ENCODE results near the gene CLIP1.

DNA sequence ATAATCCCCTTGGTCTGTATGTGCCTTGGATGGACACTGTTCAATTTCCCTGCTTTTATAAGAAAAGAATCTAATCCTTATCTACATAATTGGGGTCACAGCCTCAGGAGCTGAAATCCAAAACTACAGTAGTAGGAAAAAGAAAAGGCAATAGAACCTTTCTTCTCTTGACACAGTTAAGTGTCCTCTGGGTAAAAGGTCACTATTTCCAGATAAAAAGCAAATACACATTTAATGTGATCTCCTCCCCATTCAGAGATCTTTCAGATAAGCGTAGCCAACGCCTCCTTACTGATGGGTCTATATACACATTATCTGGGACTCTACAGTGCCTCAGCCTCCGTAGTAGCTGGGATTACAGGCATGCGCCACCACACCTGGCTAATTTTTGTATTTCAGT, 73.4 kb downstream of the CLIP1 start:
- TF ChIP-seq EZH2phosphoT487 (conservative IDR thresholded peaks at IDR 0.05; ENCODE audit: low read length): no peak
- TF ChIP-seq, protein P1, sequence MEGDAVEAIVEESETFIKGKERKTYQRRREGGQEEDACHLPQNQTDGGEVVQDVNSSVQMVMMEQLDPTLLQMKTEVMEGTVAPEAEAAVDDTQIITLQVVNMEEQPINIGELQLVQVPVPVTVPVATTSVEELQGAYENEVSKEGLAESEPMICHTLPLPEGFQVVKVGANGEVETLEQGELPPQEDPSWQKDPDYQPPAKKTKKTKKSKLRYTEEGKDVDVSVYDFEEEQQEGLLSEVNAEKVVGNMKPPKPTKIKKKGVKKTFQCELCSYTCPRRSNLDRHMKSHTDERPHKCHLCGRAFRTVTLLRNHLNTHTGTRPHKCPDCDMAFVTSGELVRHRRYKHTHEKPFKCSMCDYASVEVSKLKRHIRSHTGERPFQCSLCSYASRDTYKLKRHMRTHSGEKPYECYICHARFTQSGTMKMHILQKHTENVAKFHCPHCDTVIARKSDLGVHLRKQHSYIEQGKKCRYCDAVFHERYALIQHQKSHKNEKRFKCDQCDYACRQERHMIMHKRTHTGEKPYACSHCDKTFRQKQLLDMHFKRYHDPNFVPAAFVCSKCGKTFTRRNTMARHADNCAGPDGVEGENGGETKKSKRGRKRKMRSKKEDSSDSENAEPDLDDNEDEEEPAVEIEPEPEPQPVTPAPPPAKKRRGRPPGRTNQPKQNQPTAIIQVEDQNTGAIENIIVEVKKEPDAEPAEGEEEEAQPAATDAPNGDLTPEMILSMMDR (IDR thresholded peaks at IDR 0.05; ENCODE audit: insufficient read depth, low read length, poor library complexity, severe bottlenecking): no peak
